Hippocampal formation (tissue), 2 donors: ENCODE data around the gene ALDH6A1.
"Not testable (repeated sequence)": the region's sequence is repeated elsewhere in the genome, so short reads cannot be mapped to it uniquely, and the experiment has no call there.

ENCODE experiments used
- DNase-seq, 2 donors: peaks; one replicate each; lab custom pipeline; 2025; lab: John Stamatoyannopoulos, UW

The ALDH6A1 gene

DNA sequence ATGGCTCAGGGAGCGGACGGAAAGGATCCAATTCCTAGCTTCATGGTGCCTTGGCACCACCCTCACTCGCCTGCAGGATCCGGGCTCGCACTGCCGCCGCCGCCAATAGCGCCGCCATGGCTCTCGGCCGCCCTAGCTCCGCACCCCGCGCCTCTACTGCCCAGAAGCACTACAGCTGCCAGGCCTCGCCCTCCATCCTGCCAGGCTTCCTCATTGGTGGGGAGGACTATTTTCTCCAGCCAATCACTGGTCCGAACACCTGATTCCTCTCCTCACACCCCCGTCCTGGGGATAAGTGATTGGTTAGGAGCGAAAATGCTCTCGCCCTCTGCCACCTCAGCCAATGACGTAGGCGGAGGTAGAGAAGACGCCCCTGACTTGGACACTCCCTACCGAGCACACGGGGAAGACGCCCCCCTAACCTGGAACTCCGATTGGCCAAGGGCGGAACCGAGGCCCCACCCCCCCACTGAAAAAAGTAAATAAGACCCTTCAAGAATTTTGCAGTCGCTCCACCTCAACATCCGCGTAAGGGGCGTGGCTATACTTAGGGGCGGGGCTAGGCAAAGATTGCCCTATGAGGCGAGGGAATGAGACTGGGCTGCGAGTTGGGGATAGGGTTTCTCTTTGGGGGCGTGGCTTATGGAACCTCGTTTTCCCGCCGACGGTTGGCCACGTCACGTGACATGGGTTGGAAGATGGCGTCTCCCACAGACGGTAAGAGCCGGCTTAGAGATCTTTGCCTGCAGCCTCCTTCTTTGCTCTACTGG is at the start of gene ALDH6A1, which contains the start of gene LIN52:
Gene ALDH6A1, minus strand, starts transcription at position 177 of the 770 bp plus-strand sequence. Its CDS starts 59 bp downstream, at position 118.
Gene LIN52, plus strand, starts transcription at position 680 of the 770 bp plus-strand sequence. Its CDS starts 19 bp downstream, at position 699.
- DNase-seq = peak; percentile 100

DNA sequence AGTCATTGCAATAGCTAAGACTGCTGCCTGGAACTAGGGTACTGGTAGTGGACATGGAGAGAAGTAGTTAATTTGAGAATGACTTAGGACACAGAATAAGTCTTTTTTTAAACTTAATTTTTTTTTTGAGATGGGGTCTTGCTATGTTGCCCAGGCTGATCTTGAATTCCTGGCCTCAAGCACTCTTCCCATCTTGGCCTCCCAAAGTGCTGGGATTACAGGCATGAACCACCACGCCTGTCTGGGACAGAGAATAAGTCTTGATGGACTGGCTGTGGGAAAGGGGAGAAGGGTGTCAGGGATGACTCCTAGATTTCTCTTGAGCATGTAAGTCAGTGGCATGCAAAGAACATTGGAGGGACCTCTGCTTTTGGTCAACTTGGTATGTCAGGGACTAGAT is 43.4 kb upstream of the ALDH6A1 start:
- no peak for DNase-seq

DNA sequence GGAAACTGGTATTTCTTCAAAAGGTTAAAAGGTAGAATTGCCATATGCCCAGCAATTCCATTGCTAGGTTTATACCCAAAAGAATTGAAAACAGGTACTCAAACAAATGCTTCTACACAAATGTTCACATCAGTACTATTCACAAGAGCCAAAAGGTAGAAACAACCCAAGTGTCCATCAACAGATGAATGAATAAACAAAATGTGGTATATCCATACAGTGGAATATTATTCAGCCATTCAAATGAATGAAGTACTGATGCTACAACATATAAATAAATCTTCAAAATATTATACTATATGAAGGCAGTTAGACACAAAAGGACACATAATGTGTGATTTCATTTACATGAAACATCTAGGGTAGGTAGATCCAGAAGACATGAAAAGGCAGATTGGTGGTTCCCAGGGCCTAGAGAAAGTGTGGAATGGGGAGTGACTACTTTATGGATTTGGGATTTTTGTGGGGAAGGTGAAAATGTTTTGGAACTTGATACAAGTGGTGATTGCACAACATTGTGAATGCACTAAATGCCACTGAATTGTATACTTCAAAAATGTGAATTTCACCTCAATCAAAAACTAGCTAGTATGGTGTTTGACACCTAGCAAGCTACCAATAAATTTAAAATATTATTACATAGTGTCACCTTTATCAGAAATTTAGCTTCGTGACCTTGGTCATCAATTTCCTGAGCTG is 42.2 kb upstream of the ALDH6A1 start:
- no peak for DNase-seq

DNA sequence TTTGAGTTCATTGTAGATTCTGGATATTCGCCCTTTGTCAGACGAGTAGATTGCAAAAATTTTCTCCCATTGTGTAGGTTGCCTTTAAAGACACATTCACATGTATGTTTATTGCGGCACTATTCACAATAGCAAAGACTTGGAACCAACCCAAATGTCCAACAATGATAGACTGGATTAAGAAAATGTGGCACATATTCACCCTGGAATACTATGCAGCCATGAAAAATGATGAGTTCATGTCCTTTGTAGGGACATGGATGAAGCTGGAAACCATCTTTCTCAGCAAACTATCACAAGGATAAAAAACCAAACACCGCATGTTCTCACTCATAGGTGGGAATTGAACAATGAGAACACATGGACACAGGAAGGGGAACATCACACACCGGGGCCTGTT is 41.2 kb upstream of the ALDH6A1 start:
- not testable (repeated sequence) for DNase-seq

DNA sequence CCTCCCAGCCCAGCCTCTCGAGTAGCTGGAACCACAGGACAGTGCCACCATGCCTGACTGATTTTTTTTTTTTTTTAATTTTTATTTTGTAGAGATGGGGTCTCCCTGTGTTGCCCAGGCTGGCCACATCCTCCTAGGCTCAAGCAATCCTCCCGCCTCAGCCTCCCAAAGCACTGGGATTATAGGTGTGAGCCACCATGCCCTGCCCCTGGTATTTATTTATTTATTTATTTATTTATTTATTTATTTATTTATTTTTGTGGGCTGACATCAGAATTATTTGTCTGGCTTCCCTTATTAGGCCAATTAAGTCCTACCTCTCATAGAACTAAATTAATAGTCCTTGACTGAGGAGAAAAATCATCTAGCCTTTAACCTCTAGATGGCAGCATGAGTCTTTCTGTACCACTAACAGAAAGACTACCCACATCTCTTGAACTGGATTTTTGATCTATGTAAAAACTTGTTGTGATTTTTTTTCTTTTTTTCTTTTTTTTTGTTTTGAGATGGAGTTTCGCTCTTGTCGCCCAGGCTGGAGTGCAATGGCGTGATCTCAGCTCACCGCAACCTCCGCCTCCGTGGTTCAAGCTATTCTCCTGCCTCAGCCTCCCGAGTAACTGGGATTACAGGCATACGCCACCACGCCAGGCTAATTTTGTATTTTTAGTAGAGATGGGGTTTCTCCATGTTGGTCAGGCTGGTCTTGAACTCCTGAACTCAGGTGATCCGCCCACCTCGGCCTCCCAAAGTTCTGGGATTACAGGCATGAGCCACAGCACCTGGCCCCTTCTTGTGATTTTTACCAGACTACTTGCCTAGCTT is 27.4 kb upstream of the ALDH6A1 start:
- DNase-seq = peak in 1 of 2 donors; percentile 71

DNA sequence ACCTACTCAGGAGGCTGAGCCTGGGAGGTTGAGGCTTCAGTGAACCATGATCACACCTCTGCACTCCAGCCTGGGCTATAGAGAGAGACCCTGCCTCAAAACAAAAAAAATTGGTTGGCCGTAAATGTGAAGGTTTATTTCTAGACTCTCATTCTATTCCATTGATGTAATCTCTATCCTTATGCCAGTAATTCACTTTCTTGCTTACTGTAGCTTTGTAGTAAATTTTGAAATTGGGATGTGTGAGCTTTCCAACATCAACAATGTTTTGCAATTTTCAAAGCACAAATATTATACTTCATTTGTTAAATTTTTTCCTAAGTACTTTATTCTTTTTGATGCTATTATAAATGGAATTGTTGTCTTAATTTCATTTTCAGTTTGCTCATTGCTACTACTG is 25.1 kb upstream of the ALDH6A1 start:
- no peak for DNase-seq

GRCh38 chr14:74105381-74105780 is 21.1 kb upstream of the ALDH6A1 start:
- no peak for DNase-seq

DNA sequence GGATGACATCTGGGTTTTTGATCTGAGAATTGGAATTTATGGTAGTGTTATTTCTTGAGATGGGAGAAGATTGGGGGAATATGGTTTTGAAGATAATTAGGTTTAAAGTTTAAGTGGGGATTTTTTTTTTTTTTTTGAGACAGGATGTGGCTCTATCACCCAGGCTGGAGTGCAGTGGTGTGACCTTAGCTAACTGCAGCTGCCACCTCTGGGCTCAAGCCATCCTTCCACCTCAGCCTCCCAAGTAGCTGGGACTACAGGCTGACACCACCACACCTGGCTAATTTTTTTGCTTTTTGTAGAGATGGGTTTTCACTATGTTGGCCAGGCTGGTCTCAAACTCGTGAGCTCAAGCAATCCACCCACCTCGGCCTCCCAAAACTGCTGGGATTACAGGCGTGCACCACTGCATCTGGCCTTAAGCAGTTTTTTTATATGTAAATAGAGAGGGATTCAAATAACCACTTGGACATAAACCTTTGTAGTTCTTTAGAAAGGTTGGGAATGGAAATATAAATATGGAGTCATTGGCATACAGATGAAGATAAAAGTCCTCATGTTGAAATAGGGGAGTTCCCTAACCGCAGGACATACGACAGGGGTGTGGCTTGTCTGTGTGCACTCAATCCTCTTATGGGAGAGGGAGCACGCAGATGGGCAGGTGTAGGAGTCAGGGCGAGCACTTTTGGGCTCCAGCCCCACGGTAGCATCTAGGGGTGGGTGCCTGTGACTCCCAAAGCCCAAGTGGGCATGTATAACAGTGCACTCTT is 5.2 kb upstream of the ALDH6A1 start:
- DNase-seq = no peak

GRCh38 chr14:74085828-74086227 is 1.6 kb upstream of the ALDH6A1 start:
- no peak for DNase-seq

DNA sequence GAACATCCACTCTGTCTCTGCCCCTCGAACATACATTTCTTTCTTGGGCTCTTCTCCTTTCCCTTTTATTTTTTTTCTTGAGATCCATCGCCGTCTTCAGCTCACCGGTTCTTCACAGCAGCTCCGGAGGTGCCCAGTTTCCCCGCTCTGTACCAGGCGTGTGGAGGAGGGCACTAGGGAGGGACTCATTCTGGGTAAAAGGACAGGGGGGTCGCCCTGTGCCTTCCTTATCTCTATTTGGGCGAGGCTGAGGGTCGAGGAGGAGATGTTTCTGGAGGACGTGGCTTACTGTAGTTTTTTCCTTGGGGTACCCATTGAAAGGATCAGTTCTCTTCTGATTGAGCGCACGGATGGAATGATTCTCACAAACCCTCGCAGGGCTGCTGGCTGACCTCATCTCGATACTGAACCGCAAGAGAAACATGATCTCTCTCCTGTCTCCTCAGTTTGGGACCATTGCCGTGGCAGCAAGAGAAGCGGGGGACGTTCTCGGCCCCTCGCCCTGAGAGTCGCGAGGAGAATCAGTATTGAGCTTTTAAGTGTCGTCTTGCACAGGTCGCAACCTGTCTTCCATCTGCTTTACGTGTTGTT is 889 bp upstream of the ALDH6A1 start:
- DNase-seq = no peak

- DNase-seq = peak in 1 of 2 donors; percentile 35
Measured at GRCh38 chr14:74083784-74084276, 423 bp downstream of the ALDH6A1 start.

DNA sequence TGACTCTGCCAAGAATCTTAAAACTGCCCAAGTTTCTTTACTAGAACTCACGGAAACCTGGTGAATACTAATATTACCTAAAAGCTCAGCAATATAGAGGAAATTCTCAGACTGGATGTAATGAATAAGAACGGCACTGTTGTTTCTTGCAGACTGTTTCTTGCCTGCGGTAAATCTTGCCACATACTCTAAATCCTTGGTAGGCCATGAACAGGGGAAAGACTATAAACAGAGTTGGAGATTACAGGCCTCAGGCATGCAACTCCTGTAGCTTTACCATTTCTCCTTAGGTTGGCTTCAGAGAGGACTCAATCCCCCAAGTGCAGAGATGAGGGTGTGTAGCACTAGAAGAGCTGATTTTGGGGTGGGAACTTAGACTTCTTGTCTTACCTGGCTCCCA is 1.1 kb downstream of the ALDH6A1 start:
- no peak for DNase-seq

DNA sequence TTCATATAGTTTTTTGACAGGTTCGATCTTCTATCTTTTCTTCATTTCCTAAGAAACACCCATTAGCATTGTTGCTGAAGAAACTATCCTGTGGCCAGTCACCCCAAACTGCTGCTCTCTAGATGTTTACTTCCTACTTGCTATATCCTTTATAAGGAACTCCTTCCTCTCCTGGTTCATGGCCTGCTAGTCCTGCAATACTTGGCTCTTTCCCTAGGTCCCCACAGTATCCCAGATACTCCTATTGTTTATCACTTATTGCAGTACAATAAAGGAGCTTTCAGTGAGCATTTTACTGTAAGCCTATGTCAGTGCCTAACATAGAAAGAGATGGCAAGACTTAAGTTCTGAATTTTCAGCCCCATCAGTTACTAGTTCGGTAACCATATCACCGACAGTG is 2.8 kb downstream of the ALDH6A1 start:
- DNase-seq = no peak

- DNase-seq = no peak
Measured at GRCh38 chr14:74080820-74081460, 3.3 kb downstream of the ALDH6A1 start.

DNA sequence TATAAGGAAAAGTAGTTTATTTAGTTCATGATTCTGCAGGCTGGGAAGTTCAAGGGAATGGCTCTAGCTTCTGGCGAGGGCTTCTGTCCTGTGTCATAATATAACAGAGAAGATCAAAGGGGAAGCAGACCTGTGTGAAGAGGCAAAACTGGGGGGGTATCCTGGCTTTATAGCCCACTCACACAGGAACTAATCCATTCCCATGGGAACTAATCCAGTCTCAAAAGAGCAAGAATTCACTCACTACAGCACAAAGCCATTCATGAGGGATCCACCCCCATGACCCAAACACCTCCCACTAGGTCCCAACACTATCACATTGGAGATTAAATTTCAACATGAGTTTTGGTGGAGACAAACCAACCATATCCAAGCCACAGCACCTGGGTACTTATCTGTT is 6.9 kb downstream of the ALDH6A1 start:
- DNase-seq = no peak

DNA sequence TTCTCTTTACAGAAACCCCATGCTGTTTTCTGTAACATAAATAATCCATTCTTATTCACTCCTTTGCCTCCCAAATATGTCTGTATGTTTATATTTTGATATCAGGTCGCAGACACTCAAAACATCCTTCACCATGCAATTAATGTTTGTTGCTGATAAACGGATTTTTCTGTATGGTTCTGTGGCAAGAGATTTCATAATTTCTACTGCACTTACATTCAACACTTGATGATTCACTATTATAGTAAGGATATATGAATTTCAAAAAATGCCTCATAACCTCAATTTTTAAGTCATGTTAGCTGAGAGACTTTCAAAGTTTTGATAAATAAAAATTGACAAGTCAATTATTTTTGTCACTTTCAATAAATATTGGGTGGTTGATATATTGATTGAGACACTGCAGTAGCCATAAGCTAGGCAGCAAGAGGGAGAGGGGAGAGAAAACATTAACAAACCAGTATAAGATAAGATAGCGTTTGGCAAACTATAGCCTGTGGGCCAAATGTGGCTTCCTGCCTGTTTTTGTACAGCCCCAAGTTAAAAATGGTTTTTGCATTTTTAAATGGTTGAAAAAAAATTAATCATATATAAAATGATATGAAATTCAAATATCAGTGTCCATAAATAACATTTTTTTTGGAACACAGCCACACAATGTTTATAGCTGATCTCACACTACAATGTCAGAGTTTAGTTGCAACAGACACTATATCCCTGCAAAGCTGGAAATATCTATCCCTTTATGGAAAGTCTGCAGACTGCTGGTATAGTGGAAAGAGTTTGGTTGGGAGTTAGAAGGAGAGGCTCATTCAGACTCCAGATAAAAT is 18.3 kb downstream of the ALDH6A1 start:
- no peak for DNase-seq

DNA sequence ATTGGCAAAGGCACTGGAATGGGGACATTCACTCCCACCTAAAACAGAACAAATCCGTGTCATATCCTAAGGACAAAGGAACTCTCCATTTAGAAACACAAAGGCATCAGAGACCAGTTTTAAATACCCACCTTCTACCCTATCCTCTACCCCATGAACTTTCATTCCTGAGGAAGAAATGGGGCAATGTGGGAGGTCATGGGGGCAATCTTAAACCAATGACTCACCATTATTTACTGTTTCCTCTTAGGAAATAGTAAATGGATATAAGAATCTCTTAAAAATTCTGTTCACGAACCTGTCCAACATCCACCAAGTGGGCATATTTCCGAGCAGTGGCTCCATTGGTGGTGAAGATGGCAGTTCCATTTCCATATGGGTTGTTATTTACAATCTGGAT is 19.4 kb downstream of the ALDH6A1 start:
- no peak for DNase-seq

DNA sequence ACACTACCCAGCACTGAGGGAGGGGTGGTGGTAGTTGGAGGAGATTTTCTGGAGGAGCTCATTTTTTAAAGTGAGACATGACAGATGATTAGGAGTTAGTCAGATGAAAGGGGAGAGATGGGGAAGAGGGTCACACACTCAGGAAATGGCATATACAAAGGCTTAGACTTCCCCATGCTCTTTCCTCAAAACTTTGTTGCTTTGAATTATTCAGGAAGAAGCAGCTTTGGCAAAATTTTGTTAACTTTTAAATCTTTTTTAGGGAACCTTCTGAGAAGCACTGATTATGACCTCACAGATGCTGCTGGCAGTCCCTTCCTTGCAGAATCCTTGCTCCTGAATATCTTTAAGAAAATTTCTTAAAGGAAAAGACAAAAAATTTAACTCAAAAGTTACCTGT is 19.8 kb downstream of the ALDH6A1 start:
- no peak for DNase-seq

DNA sequence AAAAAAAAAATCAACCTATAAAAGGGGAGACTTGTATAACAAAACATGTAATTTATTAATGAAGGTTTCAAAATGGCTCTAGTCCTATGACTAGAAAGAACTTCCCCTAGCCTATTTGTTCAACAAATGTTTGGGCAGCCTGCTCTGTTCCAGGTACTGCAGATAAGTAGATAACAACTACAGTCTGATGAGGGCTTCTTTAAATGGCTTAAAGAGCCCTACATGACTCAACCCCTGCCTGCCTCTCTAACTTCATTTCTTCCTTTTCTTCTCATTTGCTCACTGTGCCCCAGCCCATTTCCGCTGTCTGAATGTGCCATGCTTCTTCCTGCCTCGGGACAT is 21.5 kb downstream of the ALDH6A1 start:
- no peak for DNase-seq
